OCI-LY3 (cell line): Measurements from ENCODE around the gene UNKL.

Experiments
- CTCF ChIP-seq: fragments of 200-600, 300-600 bp; sonication (generic); IDR thresholded peaks from 2 replicates; pipeline ENCODE4 v1.5.1; 2014; ENCODE audit warnings: antibody characterized with exemption, low read length, low read depth
- EZH2phosphoT487 ChIP-seq: fragments of 200-600 bp; shearing (Covaris generic); IDR thresholded peaks from 2 replicates; pipeline ENCODE4 v1.6.1; 2018; ENCODE audit warnings: antibody characterized with exemption, mixed run types, low read depth

- no peak for TF ChIP-seq CTCF
- no peak for TF ChIP-seq EZH2phosphoT487
Observed at GRCh38 chr16:1422076-1422475, 7.6 kb upstream of the UNKL start.
